Uterus (tissue), 2 donors: Measurements from ENCODE around the gene EHBP1L1.

Experiments
- POLR2A ChIP-seq, 2 donors: fragments of 450-650 bp; IDR thresholded peaks; one replicate each; pipeline ENCODE4 v1.6.1; 2016; ENCODE audit warnings: antibody characterized with exemption in 2 of 2, mild to moderate bottlenecking in 1 of 2, moderate library complexity in 1 of 2
- TF ChIP-seq, protein P1 (sequence below), 4 experiments: fragments of 200-600 bp in 2 of 4; fragments of 450-650 bp in 2 of 4; sonication (generic) in 2 of 4; IDR thresholded peaks; one replicate each; pipeline ENCODE4 v1.5.1; 2016 to 2019; ENCODE audit warnings: antibody characterized with exemption in 4 of 4, mild to moderate bottlenecking in 2 of 4, moderate library complexity in 1 of 4

DNA sequence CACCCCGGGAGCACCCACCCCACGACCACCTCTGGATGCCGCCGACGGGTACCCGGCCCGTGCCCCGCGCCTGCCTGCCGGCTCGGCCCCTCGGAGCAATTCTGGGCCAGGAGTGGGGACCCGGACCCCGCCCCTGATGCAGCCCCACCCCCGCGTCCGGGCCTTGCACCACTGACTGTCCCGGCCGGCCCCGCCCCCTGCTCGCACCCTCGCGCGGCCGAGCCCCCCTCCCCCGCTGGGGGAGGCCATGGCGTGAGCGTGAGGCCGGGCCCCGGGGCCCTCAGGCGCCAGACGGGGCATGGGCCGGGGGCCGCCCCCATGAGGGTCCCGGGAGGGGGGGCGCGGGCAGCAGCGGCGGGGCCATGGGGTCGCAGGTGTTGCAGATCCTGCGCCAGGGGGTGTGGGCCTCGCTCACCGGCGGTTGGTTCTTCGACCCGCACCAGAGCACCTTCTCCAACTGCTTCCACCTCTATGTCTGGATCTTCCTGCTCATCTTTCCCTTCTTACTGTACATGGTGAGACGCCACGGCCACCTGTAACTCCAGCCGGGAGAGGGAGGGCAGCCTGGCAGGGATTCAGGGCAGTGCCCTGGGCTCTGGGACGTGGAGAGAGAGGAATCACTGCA is 40.2 kb downstream of the EHBP1L1 start:
- TF ChIP-seq, protein P1, sequence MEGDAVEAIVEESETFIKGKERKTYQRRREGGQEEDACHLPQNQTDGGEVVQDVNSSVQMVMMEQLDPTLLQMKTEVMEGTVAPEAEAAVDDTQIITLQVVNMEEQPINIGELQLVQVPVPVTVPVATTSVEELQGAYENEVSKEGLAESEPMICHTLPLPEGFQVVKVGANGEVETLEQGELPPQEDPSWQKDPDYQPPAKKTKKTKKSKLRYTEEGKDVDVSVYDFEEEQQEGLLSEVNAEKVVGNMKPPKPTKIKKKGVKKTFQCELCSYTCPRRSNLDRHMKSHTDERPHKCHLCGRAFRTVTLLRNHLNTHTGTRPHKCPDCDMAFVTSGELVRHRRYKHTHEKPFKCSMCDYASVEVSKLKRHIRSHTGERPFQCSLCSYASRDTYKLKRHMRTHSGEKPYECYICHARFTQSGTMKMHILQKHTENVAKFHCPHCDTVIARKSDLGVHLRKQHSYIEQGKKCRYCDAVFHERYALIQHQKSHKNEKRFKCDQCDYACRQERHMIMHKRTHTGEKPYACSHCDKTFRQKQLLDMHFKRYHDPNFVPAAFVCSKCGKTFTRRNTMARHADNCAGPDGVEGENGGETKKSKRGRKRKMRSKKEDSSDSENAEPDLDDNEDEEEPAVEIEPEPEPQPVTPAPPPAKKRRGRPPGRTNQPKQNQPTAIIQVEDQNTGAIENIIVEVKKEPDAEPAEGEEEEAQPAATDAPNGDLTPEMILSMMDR (IDR thresholded peaks at IDR 0.05): no peak
- no peak for TF ChIP-seq POLR2A (IDR thresholded peaks at IDR 0.05)
